OCI-LY3 (cell line): ENCODE results near the gene TMEM151A.

ENCODE experiments used
- H2AFZ ChIP-seq: fragments of 200-600, 300-600 bp; shearing (Covaris generic); 2 replicates; pipeline ENCODE4 v1.6.0; 2014; ENCODE audit warnings: antibody characterized with exemption, low read depth, low read length
- H3K27ac ChIP-seq: fragments of 200-600, 300-600 bp; sonication (generic); 2 replicates; pipeline ENCODE4 v1.5.1; 2014; ENCODE audit warnings: mild to moderate bottlenecking, low read length, moderate library complexity, mixed read lengths
- H3K27me3 ChIP-seq: fragments of 200-600, 300-600 bp; sonication (generic); 2 replicates; pipeline ENCODE4 v1.6.1; 2014; ENCODE audit warnings: low read depth, low read length, mixed read lengths
- H3K36me3 ChIP-seq: fragments of 200-600, 300-600 bp; sonication (generic); replicated peaks from 2 replicates; pipeline ENCODE3; 2014; ENCODE audit warnings: low read depth, low read length, mixed read lengths
- H3K4me1 ChIP-seq: fragments of 300-600, 200-600 bp; sonication (generic); 2 replicates; pipeline ENCODE4 v1.6.1; 2014; ENCODE audit warnings: low read length, mixed read lengths
- H3K4me2 ChIP-seq: fragments of 200-600, 300-600 bp; sonication (generic); 2 replicates; pipeline ENCODE4 v1.6.1; 2014; ENCODE audit warnings: low read length, mixed read lengths
- H3K4me3 ChIP-seq: fragments of 300-600, 200-600 bp; sonication (generic); 2 replicates; pipeline ENCODE4 v1.5.1; 2014; ENCODE audit warnings: antibody characterized with exemption, mild to moderate bottlenecking, low read length, moderate library complexity
- H3K79me2 ChIP-seq: fragments of 300-600, 200-600 bp; shearing (Covaris generic); 2 replicates; pipeline ENCODE4 v1.6.1; 2014; ENCODE audit warnings: mild to moderate bottlenecking, low read length, mixed read lengths
- H3K9ac ChIP-seq: fragments of 300-600, 200-600 bp; shearing (Covaris generic); 2 replicates; pipeline ENCODE4 v1.6.0; 2014; ENCODE audit warnings: mild to moderate bottlenecking, low read length, moderate library complexity
- H3K9me3 ChIP-seq: fragments of 200-600, 300-600 bp; shearing (Covaris generic); 2 replicates; pipeline ENCODE4 v1.6.1; 2014; ENCODE audit warnings: low read length, mixed read lengths; ENCODE audit not compliant: insufficient read depth
- H4K20me1 ChIP-seq: fragments of 200-600, 300-600 bp; sonication (generic); 2 replicates; pipeline ENCODE4 v1.6.1; 2016; ENCODE audit warnings: low read length, mixed read lengths; ENCODE audit not compliant: insufficient read depth
- EZH2phosphoT487 ChIP-seq: fragments of 200-600 bp; shearing (Covaris generic); IDR thresholded peaks from 2 replicates; pipeline ENCODE4 v1.6.1; 2018; ENCODE audit warnings: antibody characterized with exemption, mixed run types, low read depth
- TF ChIP-seq, protein P1 (sequence below): fragments of 200-600, 300-600 bp; sonication (generic); IDR thresholded peaks from 2 replicates; pipeline ENCODE4 v1.5.1; 2014; ENCODE audit warnings: antibody characterized with exemption, low read length, low read depth

TMEM151A gene

DNA sequence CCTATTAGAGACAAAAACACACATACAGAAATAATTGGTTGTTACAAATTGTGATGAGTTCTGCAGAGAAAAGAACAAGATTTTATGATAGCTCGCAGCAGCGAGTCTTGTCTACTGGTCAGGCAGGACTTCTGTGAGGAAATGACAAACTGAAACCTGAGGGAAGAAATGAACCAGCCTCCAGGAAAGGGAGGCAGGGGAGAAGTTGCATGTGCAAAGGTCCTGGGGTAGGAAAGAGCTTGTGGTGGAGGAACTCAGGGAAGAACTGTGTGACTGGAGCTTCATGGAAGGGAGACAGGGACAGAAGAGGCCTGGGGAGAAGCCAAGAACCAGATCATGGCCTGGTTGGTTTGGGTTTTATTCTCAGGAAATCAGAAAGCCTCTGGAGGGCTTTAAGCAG, 32.5 kb upstream of the TMEM151A start:
- no peaks in the 10 kb centered on the region for H3K9me3 ChIP-seq
- H3K4me1 ChIP-seq: peaks cover 11% of the 10 kb centered on the region
- peaks cover 22% of the 10 kb centered on the region for H3K36me3 ChIP-seq
- H3K9ac ChIP-seq: no peak overlapping the region; the same call in 1 of the 2 replicates
- TF ChIP-seq, protein P1, sequence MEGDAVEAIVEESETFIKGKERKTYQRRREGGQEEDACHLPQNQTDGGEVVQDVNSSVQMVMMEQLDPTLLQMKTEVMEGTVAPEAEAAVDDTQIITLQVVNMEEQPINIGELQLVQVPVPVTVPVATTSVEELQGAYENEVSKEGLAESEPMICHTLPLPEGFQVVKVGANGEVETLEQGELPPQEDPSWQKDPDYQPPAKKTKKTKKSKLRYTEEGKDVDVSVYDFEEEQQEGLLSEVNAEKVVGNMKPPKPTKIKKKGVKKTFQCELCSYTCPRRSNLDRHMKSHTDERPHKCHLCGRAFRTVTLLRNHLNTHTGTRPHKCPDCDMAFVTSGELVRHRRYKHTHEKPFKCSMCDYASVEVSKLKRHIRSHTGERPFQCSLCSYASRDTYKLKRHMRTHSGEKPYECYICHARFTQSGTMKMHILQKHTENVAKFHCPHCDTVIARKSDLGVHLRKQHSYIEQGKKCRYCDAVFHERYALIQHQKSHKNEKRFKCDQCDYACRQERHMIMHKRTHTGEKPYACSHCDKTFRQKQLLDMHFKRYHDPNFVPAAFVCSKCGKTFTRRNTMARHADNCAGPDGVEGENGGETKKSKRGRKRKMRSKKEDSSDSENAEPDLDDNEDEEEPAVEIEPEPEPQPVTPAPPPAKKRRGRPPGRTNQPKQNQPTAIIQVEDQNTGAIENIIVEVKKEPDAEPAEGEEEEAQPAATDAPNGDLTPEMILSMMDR: no peak
- no peak for TF ChIP-seq EZH2phosphoT487
- H3K27ac ChIP-seq: no peak overlapping the region
- H3K27me3 ChIP-seq: no peaks in the 10 kb centered on the region
- peaks cover 17% of the 10 kb centered on the region for H3K79me2 ChIP-seq
- no peaks in the 10 kb centered on the region for H4K20me1 ChIP-seq
- no peak overlapping the region for H3K4me3 ChIP-seq
- H3K4me2 ChIP-seq: no peak overlapping the region
- H2AFZ ChIP-seq: no peak overlapping the region

DNA sequence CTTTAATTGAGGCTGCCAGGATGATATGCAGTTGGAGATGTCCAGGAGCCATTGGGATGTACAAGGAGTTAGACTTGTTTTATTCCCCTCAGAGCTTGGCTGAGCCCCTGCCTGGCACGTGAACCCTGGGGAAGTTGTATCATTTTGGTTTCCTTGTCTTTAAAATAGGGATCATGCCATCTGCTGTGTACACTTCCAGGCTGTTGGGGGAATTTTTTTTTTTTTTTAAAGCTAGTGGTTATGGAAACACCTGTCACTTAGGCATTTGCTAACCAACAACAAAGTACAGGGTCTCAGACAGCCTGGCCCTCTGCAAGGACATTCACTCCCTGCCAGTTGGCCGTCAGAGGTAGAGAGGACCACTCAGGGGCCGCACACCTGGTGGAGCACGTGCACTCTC, 31.7 kb upstream of the TMEM151A start:
- H2AFZ ChIP-seq: no peak overlapping the region
- no peak overlapping the region for H3K9ac ChIP-seq
- H4K20me1 ChIP-seq: no peaks in the 10 kb centered on the region
- H3K27me3 ChIP-seq: no peaks in the 10 kb centered on the region
- no peak overlapping the region for H3K4me2 ChIP-seq
- no peak overlapping the region for H3K27ac ChIP-seq
- peaks cover 11% of the 10 kb centered on the region for H3K4me1 ChIP-seq
- TF ChIP-seq EZH2phosphoT487: no peak
- TF ChIP-seq, protein P1: no peak
- H3K36me3 ChIP-seq: peaks cover 25% of the 10 kb centered on the region
- H3K4me3 ChIP-seq: no peak overlapping the region
- no peaks in the 10 kb centered on the region for H3K9me3 ChIP-seq
- peaks cover 17% of the 10 kb centered on the region for H3K79me2 ChIP-seq

DNA sequence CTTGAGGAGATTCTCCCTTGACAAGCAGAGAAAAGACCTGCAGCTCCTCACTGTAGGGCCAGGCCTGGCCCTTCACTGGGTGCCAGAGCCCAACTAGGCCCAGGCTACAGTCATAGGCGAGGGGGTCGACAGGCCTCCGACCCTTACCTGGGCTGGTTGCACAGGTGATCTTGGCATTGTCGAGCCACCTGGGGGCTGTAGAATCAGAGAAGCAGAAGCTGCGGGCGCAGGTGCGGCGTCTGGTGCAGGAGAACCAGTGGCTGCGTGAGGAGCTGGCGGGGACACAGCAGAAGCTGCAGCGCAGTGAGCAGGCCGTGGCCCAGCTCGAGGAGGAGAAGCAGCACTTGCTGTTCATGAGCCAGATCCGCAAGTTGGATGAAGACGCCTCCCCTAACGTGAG, 30.1 kb upstream of the TMEM151A start:
- Histone ChIP-seq H3K79me2 (peaks cover 17% of the 10 kb centered on the region), H3K9ac (no peak overlapping the region), H4K20me1 (no peaks in the 10 kb centered on the region), H3K9me3 (no peaks in the 10 kb centered on the region), H3K4me1 (peaks cover 7% of the 10 kb centered on the region), H2AFZ (no peak overlapping the region), H3K36me3 (peaks cover 25% of the 10 kb centered on the region), H3K27ac (no peak overlapping the region), H3K27me3 (no peaks in the 10 kb centered on the region), H3K4me2 (no peak overlapping the region), H3K4me3 (no peak overlapping the region)
- TF ChIP-seq, protein P1: no peak
- no peak for TF ChIP-seq EZH2phosphoT487

DNA sequence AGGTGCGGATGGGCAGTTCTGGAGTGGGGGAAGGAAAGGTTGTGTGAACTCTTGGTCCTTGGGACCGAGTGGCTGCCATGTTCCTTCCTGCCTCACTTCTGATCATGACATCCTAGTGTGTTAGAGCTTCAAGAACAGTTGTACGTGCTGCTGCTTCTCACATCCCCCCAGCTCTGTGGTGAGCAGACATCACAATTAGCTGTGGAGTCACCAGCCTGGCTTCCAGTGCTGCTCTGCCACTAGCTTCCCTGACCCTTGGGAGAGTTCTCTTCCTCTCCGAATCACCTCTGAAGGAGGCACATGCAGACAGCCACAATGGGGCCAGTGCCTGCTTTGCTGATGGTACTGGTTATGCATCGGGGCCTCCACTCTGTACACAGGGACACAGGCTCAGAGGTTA, 29.5 kb upstream of the TMEM151A start:
- H3K36me3 ChIP-seq: peaks cover 25% of the 10 kb centered on the region

More for the DNA sequence above, 29.5 kb upstream of the TMEM151A start:
- Histone ChIP-seq H4K20me1 (no peaks in the 10 kb centered on the region), H3K4me3 (no peak overlapping the region), H3K4me1 (peaks cover 7% of the 10 kb centered on the region), H3K79me2 (peaks cover 17% of the 10 kb centered on the region), H3K4me2 (no peak overlapping the region), H3K9ac (no peak overlapping the region), H3K9me3 (no peaks in the 10 kb centered on the region), H3K27ac (no peak overlapping the region), H2AFZ (no peak overlapping the region), H3K27me3 (no peaks in the 10 kb centered on the region)
- TF ChIP-seq, protein P1: no peak
- no peak for TF ChIP-seq EZH2phosphoT487
